RWPE1 (cell line): ENCODE measurements around the gene OR9Q1.

ENCODE experiments used
- CTCF ChIA-PET: fragments of 350-600 bp; sonication (Branson Sonifier 250); formaldehyde crosslinking; extraction: SDS; loops from one replicate; lab custom pipeline; 2021; lab: Yijun Ruan, JAX
- POLR2A ChIA-PET: fragments of 400-600 bp; formaldehyde crosslinking; extraction: SDS; loops from one replicate; lab custom pipeline; 2020; ENCODE audit warnings: antibody characterized with exemption; ENCODE audit not compliant: low non-redundant PET; lab: Yijun Ruan, JAX
- DNase-seq: peaks from one replicate; pipeline ENCODE4 v3.0.0; 2012; ENCODE audit warnings: low spot score
- H3K27ac ChIP-seq: fragments of 450-650 bp; 2 replicates; pipeline ENCODE4 v1.5.1; 2017
- TF ChIP-seq, protein P1 (sequence below): fragments of 450-650 bp; conservative IDR thresholded peaks from 2 replicates; pipeline ENCODE4 v1.5.1; 2017; ENCODE audit warnings: low read depth, mild to moderate bottlenecking

OR9Q1 gene

DNA sequence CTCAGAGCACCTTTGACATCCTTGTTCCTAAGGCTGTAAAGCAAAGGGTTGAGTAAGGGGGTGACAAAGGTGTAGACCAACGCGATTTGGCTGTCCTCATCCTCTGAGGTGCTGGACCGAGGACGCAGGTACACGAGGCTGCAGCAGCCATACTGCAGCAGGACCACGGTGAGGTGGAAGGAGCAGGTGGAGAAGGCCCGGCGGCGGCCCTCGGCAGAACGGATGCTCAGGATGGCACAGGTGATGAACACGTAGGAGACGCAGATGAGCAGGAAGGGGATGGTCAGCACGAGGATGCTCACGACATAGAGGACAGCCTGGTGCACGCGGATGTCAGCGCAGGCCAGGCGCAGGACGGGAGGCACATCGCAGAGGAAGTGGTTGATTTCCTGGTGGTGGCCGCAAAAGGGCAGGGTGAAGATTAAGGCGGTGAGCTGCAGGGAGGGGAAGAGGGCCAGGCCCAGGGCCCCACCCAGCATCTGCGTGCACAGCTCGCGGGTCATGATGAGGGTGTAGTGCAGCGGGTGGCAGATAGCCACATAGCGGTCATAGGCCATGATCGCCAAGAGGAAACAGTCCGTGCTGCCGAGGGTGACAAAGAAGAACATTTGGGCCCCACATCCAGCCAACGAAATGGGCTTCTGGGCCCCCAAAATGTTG lies 204.4 kb downstream of the OR9Q1 start:
- DNase-seq: no peak
- ChIA-PET POLR2A (no interaction called here), CTCF (no interaction called here)
- TF ChIP-seq, protein P1, sequence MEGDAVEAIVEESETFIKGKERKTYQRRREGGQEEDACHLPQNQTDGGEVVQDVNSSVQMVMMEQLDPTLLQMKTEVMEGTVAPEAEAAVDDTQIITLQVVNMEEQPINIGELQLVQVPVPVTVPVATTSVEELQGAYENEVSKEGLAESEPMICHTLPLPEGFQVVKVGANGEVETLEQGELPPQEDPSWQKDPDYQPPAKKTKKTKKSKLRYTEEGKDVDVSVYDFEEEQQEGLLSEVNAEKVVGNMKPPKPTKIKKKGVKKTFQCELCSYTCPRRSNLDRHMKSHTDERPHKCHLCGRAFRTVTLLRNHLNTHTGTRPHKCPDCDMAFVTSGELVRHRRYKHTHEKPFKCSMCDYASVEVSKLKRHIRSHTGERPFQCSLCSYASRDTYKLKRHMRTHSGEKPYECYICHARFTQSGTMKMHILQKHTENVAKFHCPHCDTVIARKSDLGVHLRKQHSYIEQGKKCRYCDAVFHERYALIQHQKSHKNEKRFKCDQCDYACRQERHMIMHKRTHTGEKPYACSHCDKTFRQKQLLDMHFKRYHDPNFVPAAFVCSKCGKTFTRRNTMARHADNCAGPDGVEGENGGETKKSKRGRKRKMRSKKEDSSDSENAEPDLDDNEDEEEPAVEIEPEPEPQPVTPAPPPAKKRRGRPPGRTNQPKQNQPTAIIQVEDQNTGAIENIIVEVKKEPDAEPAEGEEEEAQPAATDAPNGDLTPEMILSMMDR: no peak
- no peak overlapping the region for H3K27ac ChIP-seq
